Measurements from ENCODE around the gene C12orf75. TPM values are rescaled to one million over a fixed set of nuclear protein-coding genes. Genes with fewer than 3 reads are reported as not detected.

C12orf75 gene
- total RNA-seq, 1 experiment from 2014 or later = 46.0 TPM

DNA sequence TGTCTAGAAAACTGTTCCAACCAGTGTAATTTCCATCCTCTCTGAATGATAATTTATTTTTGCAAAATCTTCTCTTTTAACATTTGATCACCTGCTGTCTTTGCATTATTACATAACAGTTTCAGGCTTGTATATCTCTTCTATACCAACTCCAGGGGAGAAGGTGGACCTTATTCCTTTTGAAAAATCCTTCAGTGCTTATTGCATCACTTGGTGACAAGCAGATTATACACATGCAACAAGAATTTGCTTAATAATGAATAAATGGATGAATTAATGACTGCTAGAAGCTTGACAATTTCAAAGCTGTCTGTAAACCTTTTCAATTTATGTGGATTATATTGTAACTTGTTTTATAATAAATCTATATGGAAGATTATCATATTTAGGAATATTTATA, 37.3 kb upstream of the C12orf75 start:
- no peaks in the 10 kb centered on the region for H3K4me1 ChIP-seq (ENCODE audit: insufficient read depth, low read length, poor library complexity, severe bottlenecking)
- CTCF ChIA-PET = no interaction called here
- no TSS peak for BruUV-seq (replicated peaks)

DNA sequence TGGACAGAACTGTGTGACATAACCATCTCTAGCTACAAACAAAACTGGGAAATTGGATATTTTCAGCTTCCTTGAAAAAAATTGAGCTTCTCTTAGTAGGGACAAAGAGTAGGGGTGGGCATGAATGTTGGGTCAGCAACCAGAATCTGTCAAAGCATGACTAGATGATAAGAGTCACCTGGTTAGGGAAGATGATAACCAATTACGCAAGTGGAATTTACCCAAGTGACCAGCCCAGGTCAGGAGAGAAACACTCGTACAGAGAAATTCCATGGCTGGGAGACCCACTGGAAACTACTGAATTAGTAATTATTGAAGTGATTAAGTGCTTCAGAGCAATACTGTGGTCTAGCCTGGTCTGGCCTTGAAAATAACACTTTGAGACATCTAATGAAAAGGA, 36.3 kb upstream of the C12orf75 start:
- no TSS peak for BruUV-seq (replicated peaks)
- CTCF ChIA-PET = no interaction called here
- Histone ChIP-seq H3K36me3 (ENCODE audit: insufficient read depth, low read length, poor library complexity, severe bottlenecking) (no peaks in the 10 kb centered on the region), H3K9me3 (ENCODE audit: low read depth, low read length, poor library complexity, severe bottlenecking) (no peaks in the 10 kb centered on the region), H3K27ac (ENCODE audit: low read depth, low read length, poor library complexity, severe bottlenecking) (no peak overlapping the region), H3K4me1 (ENCODE audit: insufficient read depth, low read length, poor library complexity, severe bottlenecking) (no peaks in the 10 kb centered on the region), H3K4me3 (ENCODE audit: low read depth, low read length, poor library complexity, severe bottlenecking) (no peak overlapping the region), H3K27me3 (replicated peaks; ENCODE audit: insufficient read depth, low read depth, low read length, poor library complexity) (no peaks in the 10 kb centered on the region)
- DNase-seq (ENCODE audit: low spot score) = no peak
- no peak for TF ChIP-seq EZH2 (IDR thresholded peaks at IDR 0.05; ENCODE audit: borderline replicate concordance, low read depth, low read length, poor library complexity, severe bottlenecking)
- TF ChIP-seq, protein P1, sequence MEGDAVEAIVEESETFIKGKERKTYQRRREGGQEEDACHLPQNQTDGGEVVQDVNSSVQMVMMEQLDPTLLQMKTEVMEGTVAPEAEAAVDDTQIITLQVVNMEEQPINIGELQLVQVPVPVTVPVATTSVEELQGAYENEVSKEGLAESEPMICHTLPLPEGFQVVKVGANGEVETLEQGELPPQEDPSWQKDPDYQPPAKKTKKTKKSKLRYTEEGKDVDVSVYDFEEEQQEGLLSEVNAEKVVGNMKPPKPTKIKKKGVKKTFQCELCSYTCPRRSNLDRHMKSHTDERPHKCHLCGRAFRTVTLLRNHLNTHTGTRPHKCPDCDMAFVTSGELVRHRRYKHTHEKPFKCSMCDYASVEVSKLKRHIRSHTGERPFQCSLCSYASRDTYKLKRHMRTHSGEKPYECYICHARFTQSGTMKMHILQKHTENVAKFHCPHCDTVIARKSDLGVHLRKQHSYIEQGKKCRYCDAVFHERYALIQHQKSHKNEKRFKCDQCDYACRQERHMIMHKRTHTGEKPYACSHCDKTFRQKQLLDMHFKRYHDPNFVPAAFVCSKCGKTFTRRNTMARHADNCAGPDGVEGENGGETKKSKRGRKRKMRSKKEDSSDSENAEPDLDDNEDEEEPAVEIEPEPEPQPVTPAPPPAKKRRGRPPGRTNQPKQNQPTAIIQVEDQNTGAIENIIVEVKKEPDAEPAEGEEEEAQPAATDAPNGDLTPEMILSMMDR (conservative IDR thresholded peaks at IDR 0.05; ENCODE audit: low read depth, low read length) = no peak
- intact Hi-C loops (cut with micrococcal nuclease; ENCODE audit: unreplicated experiment) = no loop called here
- POLR2A ChIA-PET (ENCODE audit: low non-redundant PET) = no interaction called here

More for the DNA sequence above, 37.3 kb upstream of the C12orf75 start:
- Histone ChIP-seq H3K27ac (ENCODE audit: low read depth, low read length, poor library complexity, severe bottlenecking) (no peak overlapping the region), H3K27me3 (replicated peaks; ENCODE audit: insufficient read depth, low read depth, low read length, poor library complexity) (no peaks in the 10 kb centered on the region), H3K9me3 (ENCODE audit: low read depth, low read length, poor library complexity, severe bottlenecking) (no peaks in the 10 kb centered on the region), H3K36me3 (ENCODE audit: insufficient read depth, low read length, poor library complexity, severe bottlenecking) (no peaks in the 10 kb centered on the region), H3K4me3 (ENCODE audit: low read depth, low read length, poor library complexity, severe bottlenecking) (no peak overlapping the region)
- DNase-seq (ENCODE audit: low spot score) = no peak
- POLR2A ChIA-PET (ENCODE audit: low non-redundant PET) = no interaction called here
- intact Hi-C loops (cut with micrococcal nuclease; ENCODE audit: unreplicated experiment) = no loop called here
- no peak for TF ChIP-seq EZH2 (IDR thresholded peaks at IDR 0.05; ENCODE audit: borderline replicate concordance, low read depth, low read length, poor library complexity, severe bottlenecking)
- TF ChIP-seq, protein P1 (conservative IDR thresholded peaks at IDR 0.05; ENCODE audit: low read depth, low read length) = no peak

DNA sequence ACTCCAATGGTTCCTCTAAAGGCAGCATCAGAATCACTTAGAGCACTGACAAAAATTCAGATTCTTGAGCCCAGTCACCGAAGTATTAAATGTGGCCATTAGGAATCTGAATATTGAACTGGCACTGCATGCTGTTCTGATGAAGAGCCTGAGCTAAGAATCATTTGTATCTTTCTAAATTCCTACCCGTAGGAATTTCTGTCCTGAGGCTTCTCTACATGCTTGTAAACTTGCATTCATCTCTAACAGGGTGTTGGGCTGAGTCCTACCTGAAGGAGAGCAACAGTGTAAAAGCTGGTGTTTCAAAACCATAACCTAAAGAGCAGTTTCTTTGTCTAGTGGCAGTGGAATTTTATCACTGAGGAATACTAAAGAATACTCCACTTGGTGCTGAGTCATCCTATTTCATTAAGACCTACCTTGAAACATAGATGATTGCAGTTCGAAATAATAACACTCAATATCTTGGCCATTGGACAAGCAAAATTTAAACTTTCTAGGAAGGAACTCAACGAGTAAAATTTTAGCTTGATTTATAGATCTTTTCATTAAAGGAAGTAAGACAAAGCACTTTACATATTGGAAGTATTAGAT, 35.5 kb upstream of the C12orf75 start:
- no peaks in the 10 kb centered on the region for H3K9me3 ChIP-seq (ENCODE audit: low read depth, low read length, poor library complexity, severe bottlenecking)
- no peaks in the 10 kb centered on the region for H3K4me1 ChIP-seq (ENCODE audit: insufficient read depth, low read length, poor library complexity, severe bottlenecking)
- DNase-seq (ENCODE audit: low spot score) = no peak
- H3K27me3 ChIP-seq (replicated peaks; ENCODE audit: insufficient read depth, low read depth, low read length, poor library complexity) = no peaks in the 10 kb centered on the region
- no peak overlapping the region for H3K4me3 ChIP-seq (ENCODE audit: low read depth, low read length, poor library complexity, severe bottlenecking)
- no TSS peak for BruUV-seq (replicated peaks)
- H3K27ac ChIP-seq (ENCODE audit: low read depth, low read length, poor library complexity, severe bottlenecking) = no peak overlapping the region
- TF ChIP-seq EZH2 (IDR thresholded peaks at IDR 0.05; ENCODE audit: borderline replicate concordance, low read depth, low read length, poor library complexity, severe bottlenecking) = no peak
- TF ChIP-seq, protein P1 (conservative IDR thresholded peaks at IDR 0.05; ENCODE audit: low read depth, low read length) = no peak
- intact Hi-C loops (cut with micrococcal nuclease; ENCODE audit: unreplicated experiment) = no loop called here
- H3K36me3 ChIP-seq (ENCODE audit: insufficient read depth, low read length, poor library complexity, severe bottlenecking) = no peaks in the 10 kb centered on the region
- POLR2A ChIA-PET (ENCODE audit: low non-redundant PET) = no interaction called here
- CTCF ChIA-PET = no interaction called here

Measured in A673 (cell line).